Natural killer cell treated with Interleukin-12 subunit alpha and Interleukin-12 subunit beta and Interleukin-15 and Interleukin-18, amount 100 ng/mL, for 72 hours (primary cell): ENCODE measurements around the gene FOXD2. TPM values are rescaled to one million over a fixed set of nuclear protein-coding genes. Genes with fewer than 3 reads are reported as not detected.
A peak's percentile ranks its signal among the peaks of the same experiment; 100 is the strongest.

Experiments
- ATAC-seq, 2 donors: fragments of 150-1000 bp; cut with Tn5 transposase in 1 of 2; sonication (Bioruptor Pico), chemical (Tn5 transposase) in 1 of 2; 2 replicates each; pipeline ENCODE4 v1.10.0; 2021
- DNase-seq: peaks from one replicate; pipeline ENCODE4 v3.0.0; 2022; ENCODE audit warnings: low spot score
- H3K27ac Mint-ChIP-seq, 2 donors: 1 replicate in 1 of 2; 2 replicates in 1 of 2; pipeline ENCODE4 v1.8.0; 2022; ENCODE audit warnings: mixed read lengths in 2 of 2, mild to moderate bottlenecking in 1 of 2, moderate library complexity in 1 of 2
- H3K27me3 Mint-ChIP-seq, 2 donors: 1 replicate in 1 of 2; 2 replicates in 1 of 2; pipeline ENCODE4 v1.8.0; 2022; ENCODE audit warnings: mixed read lengths in 2 of 2
- H3K36me3 Mint-ChIP-seq: one replicate; pipeline ENCODE4 v1.8.0; 2022; ENCODE audit warnings: mixed read lengths
- H3K4me1 Mint-ChIP-seq, 2 donors: 1 replicate in 1 of 2; 2 replicates in 1 of 2; pipeline ENCODE4 v1.8.0; 2022; ENCODE audit warnings: low read depth in 2 of 2, mixed read lengths in 2 of 2, mild to moderate bottlenecking in 1 of 2
- H3K4me3 Mint-ChIP-seq: one replicate; pipeline ENCODE4 v1.8.0; 2022; ENCODE audit warnings: mixed read lengths
- H3K9me3 Mint-ChIP-seq: 2 replicates; pipeline ENCODE4 v1.8.0; 2022; ENCODE audit warnings: mixed read lengths
- total RNA-seq, 2 donors: library from RNA; stranded (reverse); gene quantifications; one replicate each; pipeline ENCODE4 v1.2.3, GENCODE V29; 2022

FOXD2 gene
- total RNA-seq, 2 donors from 2014 or later, result 0.33 to 0.36 TPM

- H3K9me3 Mint-ChIP-seq, result no peaks in the 10 kb centered on the region
- no peak overlapping the region for H3K4me3 Mint-ChIP-seq
- peaks cover 0 to 5% of the 10 kb centered on the region in 2 donors for H3K27me3 Mint-ChIP-seq
- no peak overlapping the region for H3K27ac Mint-ChIP-seq
- H3K4me1 Mint-ChIP-seq, result peaks cover 0 to 5% of the 10 kb centered on the region in 2 donors
- no peaks in the 10 kb centered on the region for H3K36me3 Mint-ChIP-seq
- ATAC-seq, result no peak
- no peak for DNase-seq
Measured at GRCh38 chr1:47424336-47424982, 13.4 kb upstream of the FOXD2 start.

- H3K9me3 Mint-ChIP-seq, result no peaks in the 10 kb centered on the region
Measured at GRCh38 chr1:47431534-47431933, 6.3 kb upstream of the FOXD2 start.

GRCh38 chr1:47432071-47433036 lies 5.5 kb upstream of the FOXD2 start:
- DNase-seq (no peak), ATAC-seq (no peak)
- H3K9me3 Mint-ChIP-seq, result no peaks in the 10 kb centered on the region
- H3K4me3 Mint-ChIP-seq, result peak overlapping the region; percentile 71
- H3K27me3 Mint-ChIP-seq, result peaks cover 0 to 16% of the 10 kb centered on the region in 2 donors
- H3K27ac Mint-ChIP-seq, result no peak overlapping the region
- peaks cover 31 to 41% of the 10 kb centered on the region in 2 donors for H3K4me1 Mint-ChIP-seq
- peaks cover 6% of the 10 kb centered on the region for H3K36me3 Mint-ChIP-seq

More at GRCh38 chr1:47431534-47431933, 6.3 kb upstream of the FOXD2 start:
- peaks cover 28 to 37% of the 10 kb centered on the region in 2 donors for H3K4me1 Mint-ChIP-seq
- DNase-seq (no peak), ATAC-seq (peak in 1 of 2 donors; percentile 67)
- H3K27me3 Mint-ChIP-seq, result peaks cover 0 to 16% of the 10 kb centered on the region in 2 donors
- H3K4me3 Mint-ChIP-seq, result no peak overlapping the region
- H3K36me3 Mint-ChIP-seq, result peaks cover 6% of the 10 kb centered on the region
- H3K27ac Mint-ChIP-seq, result no peak overlapping the region

- no peak overlapping the region for H3K4me3 Mint-ChIP-seq
- H3K27me3 Mint-ChIP-seq, result peaks cover 0 to 16% of the 10 kb centered on the region in 2 donors
- DNase-seq (no peak), ATAC-seq (no peak)
- peaks cover 6% of the 10 kb centered on the region for H3K36me3 Mint-ChIP-seq
- no peak overlapping the region for H3K27ac Mint-ChIP-seq
- H3K9me3 Mint-ChIP-seq, result no peaks in the 10 kb centered on the region
- peaks cover 31 to 41% of the 10 kb centered on the region in 2 donors for H3K4me1 Mint-ChIP-seq
Measured at GRCh38 chr1:47433037-47433421, 4.8 kb upstream of the FOXD2 start.

GRCh38 chr1:47433477-47434050 lies 4.3 kb upstream of the FOXD2 start:
- Mint-ChIP-seq H3K4me3 (no peak overlapping the region), H3K27ac (no peak overlapping the region)

GRCh38 chr1:47434051-47434842 lies 3.6 kb upstream of the FOXD2 start:
- Mint-ChIP-seq H3K36me3 (peaks cover 6% of the 10 kb centered on the region), H3K9me3 (no peaks in the 10 kb centered on the region), H3K27me3 (peaks cover 0 to 16% of the 10 kb centered on the region in 2 donors), H3K4me1 (peaks cover 31 to 41% of the 10 kb centered on the region in 2 donors), H3K4me3 (no peak overlapping the region), H3K27ac (no peak overlapping the region)
- no peak for ATAC-seq
- DNase-seq, result no peak

More at GRCh38 chr1:47433477-47434050, 4.3 kb upstream of the FOXD2 start:
- H3K27me3 Mint-ChIP-seq, result peaks cover 0 to 16% of the 10 kb centered on the region in 2 donors
- H3K9me3 Mint-ChIP-seq, result no peaks in the 10 kb centered on the region
- peaks cover 31 to 41% of the 10 kb centered on the region in 2 donors for H3K4me1 Mint-ChIP-seq
- no peak for DNase-seq
- H3K36me3 Mint-ChIP-seq, result peaks cover 6% of the 10 kb centered on the region
- ATAC-seq, result no peak

- ATAC-seq (no peak), DNase-seq (no peak)
- Mint-ChIP-seq H3K9me3 (no peaks in the 10 kb centered on the region), H3K27me3 (peaks cover 0 to 20% of the 10 kb centered on the region in 2 donors), H3K27ac (peak overlapping the region in 1 of 2 donors; percentile 82), H3K36me3 (peaks cover 6% of the 10 kb centered on the region), H3K4me1 (peaks cover 31 to 41% of the 10 kb centered on the region in 2 donors), H3K4me3 (peak overlapping the region; percentile 96)
Measured at GRCh38 chr1:47435506-47436303, 2.1 kb upstream of the FOXD2 start.

- peak overlapping the region; percentile 96 for H3K4me3 Mint-ChIP-seq
- H3K4me1 Mint-ChIP-seq, result peaks cover 24 to 35% of the 10 kb centered on the region in 2 donors
- H3K36me3 Mint-ChIP-seq, result peaks cover 6% of the 10 kb centered on the region
- peak overlapping the region; percentile 82 for H3K27ac Mint-ChIP-seq
- ATAC-seq (peak; percentile 59 to 60), DNase-seq (peak; percentile 80)
- peaks cover 0 to 16% of the 10 kb centered on the region in 2 donors for H3K27me3 Mint-ChIP-seq
- H3K9me3 Mint-ChIP-seq, result no peaks in the 10 kb centered on the region
Measured at GRCh38 chr1:47436304-47436978, 1.4 kb upstream of the FOXD2 start.

- Mint-ChIP-seq H3K27ac (peak overlapping the region; percentile 82), H3K36me3 (peaks cover 4% of the 10 kb centered on the region), H3K4me1 (peaks cover 22 to 32% of the 10 kb centered on the region in 2 donors), H3K4me3 (peak overlapping the region; percentile 96), H3K9me3 (no peaks in the 10 kb centered on the region), H3K27me3 (peaks cover 0 to 16% of the 10 kb centered on the region in 2 donors)
- peak; percentile 7 to 15 for ATAC-seq
- no peak for DNase-seq
Measured at GRCh38 chr1:47436979-47437446, 831 bp upstream of the FOXD2 start.

GRCh38 chr1:47438165-47439016 lies 547 bp downstream of the FOXD2 start:
- DNase-seq (no peak), ATAC-seq (no peak)
- Mint-ChIP-seq H3K27ac (no peak overlapping the region), H3K4me1 (peaks cover 17 to 20% of the 10 kb centered on the region in 2 donors), H3K36me3 (no peaks in the 10 kb centered on the region), H3K4me3 (peak overlapping the region; percentile 58), H3K9me3 (no peaks in the 10 kb centered on the region), H3K27me3 (peaks cover 0 to 8% of the 10 kb centered on the region in 2 donors)

GRCh38 chr1:47439017-47439818 lies 1.4 kb downstream of the FOXD2 start:
- DNase-seq (no peak), ATAC-seq (no peak)
- Mint-ChIP-seq H3K36me3 (no peaks in the 10 kb centered on the region), H3K4me3 (no peak overlapping the region), H3K4me1 (peaks cover 16 to 19% of the 10 kb centered on the region in 2 donors), H3K27ac (no peak overlapping the region), H3K27me3 (peaks cover 0 to 13% of the 10 kb centered on the region in 2 donors), H3K9me3 (no peaks in the 10 kb centered on the region)
